Osteoblast (primary cell): ENCODE data around the gene RIC8B. TPM values are rescaled to one million over a fixed set of nuclear protein-coding genes. Genes with fewer than 3 reads are reported as not detected.
"Not testable (repeated sequence)": the region's sequence is repeated elsewhere in the genome, so short reads cannot be mapped to it uniquely, and the experiment has no call there.

Experiments
- DNase-seq: peaks from one replicate; pipeline ENCODE4 v3.0.0; 2011; ENCODE audit warnings: low spot score, mixed read lengths; ENCODE audit not compliant: insufficient read length; ENCODE audit errors: missing footprints
- H2AFZ ChIP-seq: 2 replicates; pipeline ENCODE4 v1.6.0; 2011; ENCODE audit warnings: mild to moderate bottlenecking, low read length
- H3K27ac ChIP-seq: 2 replicates; pipeline ENCODE4 v1.5.1; 2011; ENCODE audit warnings: mild to moderate bottlenecking, low read depth, low read length, moderate library complexity
- H3K27me3 ChIP-seq: 2 replicates; pipeline ENCODE4 v1.6.0; 2012; ENCODE audit warnings: mild to moderate bottlenecking, control low read depth, inconsistent platforms, low read length, moderate library complexity; ENCODE audit not compliant: insufficient read depth
- H3K36me3 ChIP-seq: 2 replicates; pipeline ENCODE4 v1.5.1; 2011; ENCODE audit warnings: mild to moderate bottlenecking, low read length, control low read depth, moderate library complexity; ENCODE audit not compliant: insufficient read depth
- H3K4me1 ChIP-seq: 2 replicates; pipeline ENCODE4 v1.5.1; 2011; ENCODE audit warnings: mild to moderate bottlenecking, low read length, control low read depth, moderate library complexity; ENCODE audit not compliant: insufficient read depth
- H3K4me2 ChIP-seq: 2 replicates; pipeline ENCODE4 v1.6.0; 2011; ENCODE audit warnings: mild to moderate bottlenecking, low read length; ENCODE audit not compliant: insufficient read depth
- H3K4me3 ChIP-seq: fragments of 200-600 bp; sonication (generic); 3 replicates; pipeline ENCODE4 v1.5.1; 2012; ENCODE audit warnings: mild to moderate bottlenecking, low read length, inconsistent platforms; ENCODE audit not compliant: insufficient read depth
- H3K79me2 ChIP-seq: 2 replicates; pipeline ENCODE4 v1.6.0; 2012; ENCODE audit warnings: mild to moderate bottlenecking, low read length, control low read depth, inconsistent platforms; ENCODE audit not compliant: insufficient read depth
- H3K9me3 ChIP-seq: 2 replicates; pipeline ENCODE4 v1.5.1; 2011; ENCODE audit warnings: low read depth, low read length, control low read depth
- H4K20me1 ChIP-seq: 2 replicates; pipeline ENCODE4 v1.6.0; 2012; ENCODE audit warnings: mild to moderate bottlenecking, low read length, control low read depth; ENCODE audit not compliant: insufficient read depth
- CTCF ChIP-seq: IDR thresholded peaks from 2 replicates; pipeline ENCODE4 v1.5.1; 2011; ENCODE audit warnings: mild to moderate bottlenecking, low read depth, low read length, moderate library complexity; ENCODE audit errors: extremely low read depth
- total RNA-seq: library from RNA; depleted of rRNA; stranded (reverse); fragments of >200 nt; gene quantifications from 2 replicates; pipeline ENCODE4 v1.2.3, GENCODE V29; 2012

Gene RIC8B
- total RNA-seq, result 13.4 and 14.4 TPM in 2 replicates

- H3K79me2 ChIP-seq, result peaks cover 46% of the 10 kb centered on the region
- H4K20me1 ChIP-seq, result no peaks in the 10 kb centered on the region
- H3K4me2 ChIP-seq, result peak within 1 kb of the TSS; percentile 97
- peak; percentile 96 for DNase-seq
- H3K4me1 ChIP-seq, result peaks cover 14% of the 10 kb centered on the region
- H3K9me3 ChIP-seq, result no peaks in the 10 kb centered on the region
- H3K36me3 ChIP-seq, result no peaks in the 10 kb centered on the region
- no peaks in the 10 kb centered on the region for H3K27me3 ChIP-seq
- peak within 1 kb of the TSS; percentile 100 for H3K27ac ChIP-seq
- peak within 1 kb of the TSS; percentile 86 for H3K4me3 ChIP-seq
- H2AFZ ChIP-seq, result peak within 1 kb of the TSS; percentile 98
- TF ChIP-seq CTCF, result no peak
Observed at GRCh38 chr12:106774005-106774807, at the start of gene RIC8B. RIC8B (plus strand) TSS chr12:106774682; CDS start chr12:106774746, 64 bp downstream.

GRCh38 chr12:106724934-106725333 is 49.5 kb upstream of the RIC8B start:
- no peak overlapping the region for H3K4me3 ChIP-seq
- no peak overlapping the region for H2AFZ ChIP-seq
- H3K79me2 ChIP-seq, result no peaks in the 10 kb centered on the region
- no peaks in the 10 kb centered on the region for H3K9me3 ChIP-seq
- no peaks in the 10 kb centered on the region for H4K20me1 ChIP-seq
- no peak for DNase-seq
- H3K4me1 ChIP-seq, result no peaks in the 10 kb centered on the region
- H3K27me3 ChIP-seq, result peaks cover 7% of the 10 kb centered on the region
- no peaks in the 10 kb centered on the region for H3K36me3 ChIP-seq
- H3K27ac ChIP-seq, result no peak overlapping the region
- no peak overlapping the region for H3K4me2 ChIP-seq
- TF ChIP-seq CTCF, result no peak

- not testable (repeated sequence) for H3K4me1 ChIP-seq, H3K4me3 ChIP-seq, H3K27me3 ChIP-seq, H3K4me2 ChIP-seq, H3K9me3 ChIP-seq, H3K36me3 ChIP-seq, H4K20me1 ChIP-seq, H3K79me2 ChIP-seq, H2AFZ ChIP-seq, DNase-seq, H3K27ac ChIP-seq
Observed at GRCh38 chr12:106726603-106727202, 47.8 kb upstream of the RIC8B start.

- Histone ChIP-seq H3K4me3 (no peak overlapping the region), H3K4me1 (no peaks in the 10 kb centered on the region), H3K27ac (no peak overlapping the region), H3K27me3 (no peaks in the 10 kb centered on the region), H3K4me2 (no peak overlapping the region), H2AFZ (no peak overlapping the region), H3K36me3 (no peaks in the 10 kb centered on the region), H4K20me1 (no peaks in the 10 kb centered on the region), H3K9me3 (no peaks in the 10 kb centered on the region), H3K79me2 (no peaks in the 10 kb centered on the region)
- no peak for TF ChIP-seq CTCF
- no peak for DNase-seq
Observed at GRCh38 chr12:106729611-106730010, 44.9 kb upstream of the RIC8B start.
